Measurements from ENCODE around the gene CPAMD8.

- TF ChIP-seq CTCF (IDR thresholded peaks at IDR 0.05) (no peak), POLR2A (IDR thresholded peaks at IDR 0.05) (no peak)
Observed at GRCh38 chr19:17027535-17027975, 945 bp upstream of the CPAMD8 start.
